Epidermal melanocyte (primary cell): ENCODE data around the gene CST9L.
"Not testable (repeated sequence)": the region's sequence is repeated elsewhere in the genome, so short reads cannot be mapped to it uniquely, and the experiment has no call there.

Experiments used
- DNase-seq: peaks from one replicate; pipeline ENCODE4 v3.0.0; 2011; ENCODE audit warnings: low spot score; ENCODE audit not compliant: insufficient read length

The CST9L gene

GRCh38 chr20:23586735-23587525 is 18.6 kb upstream of the CST9L start:
- no peak for DNase-seq

GRCh38 chr20:23585808-23586734 is 17.8 kb upstream of the CST9L start:
- no peak for DNase-seq

- DNase-seq = no peak
These were observed 17.1 kb upstream of the CST9L start for GRCh38 chr20:23585449-23585807.

- no peak for DNase-seq
These were observed 16.3 kb upstream of the CST9L start for GRCh38 chr20:23584434-23585199.

- no peak for DNase-seq
These were observed 15.2 kb upstream of the CST9L start for GRCh38 chr20:23583526-23583925.

- DNase-seq = no peak
These were observed 14.0 kb upstream of the CST9L start for GRCh38 chr20:23582293-23582692.

- DNase-seq = not testable (repeated sequence)
These were observed 13.5 kb upstream of the CST9L start for GRCh38 chr20:23581833-23582232.

- no peak for DNase-seq
These were observed 6.7 kb upstream of the CST9L start for GRCh38 chr20:23574977-23575376.

GRCh38 chr20:23570178-23570760 is 2.0 kb upstream of the CST9L start:
- no peak for DNase-seq

- DNase-seq = no peak
These were observed 1.3 kb upstream of the CST9L start for GRCh38 chr20:23569570-23569969.

- no peak for DNase-seq
These were observed 667 bp upstream of the CST9L start for GRCh38 chr20:23568971-23569330.

GRCh38 chr20:23566199-23566932 is 1.9 kb downstream of the CST9L start:
- DNase-seq = no peak

GRCh38 chr20:23565503-23566045 is 2.7 kb downstream of the CST9L start:
- DNase-seq = no peak

- no peak for DNase-seq
These were observed 3.4 kb downstream of the CST9L start for GRCh38 chr20:23564927-23565326.

GRCh38 chr20:23562721-23563342 is 5.5 kb downstream of the CST9L start:
- DNase-seq = no peak

- DNase-seq = no peak
These were observed 13.9 kb downstream of the CST9L start for GRCh38 chr20:23554401-23554800.

GRCh38 chr20:23551786-23552185 is 16.5 kb downstream of the CST9L start:
- no peak for DNase-seq

GRCh38 chr20:23551383-23551782 is 16.9 kb downstream of the CST9L start:
- no peak for DNase-seq

- no peak for DNase-seq
These were observed 18.1 kb downstream of the CST9L start for GRCh38 chr20:23550227-23550626.

- no peak for DNase-seq
These were observed 19.9 kb downstream of the CST9L start for GRCh38 chr20:23548408-23548807.
